GM04504 (cell line): ENCODE measurements around the gene MITF.
"Not testable (repeated sequence)": the region's sequence is repeated elsewhere in the genome, so short reads cannot be mapped to it uniquely, and the experiment has no call there.

Source experiments
- DNase-seq: peaks from one replicate; pipeline ENCODE4 v3.0.0-alpha.2; 2012; ENCODE audit warnings: low read depth

The MITF gene

GRCh38 chr3:69920009-69920408 is 180.7 kb downstream of the MITF start:
- not testable (repeated sequence) for DNase-seq

GRCh38 chr3:69921651-69922050 is 182.4 kb downstream of the MITF start:
- no peak for DNase-seq

GRCh38 chr3:69922521-69923000 is 183.3 kb downstream of the MITF start:
- DNase-seq, result no peak

- DNase-seq, result peak; percentile 10
These were observed 186.2 kb downstream of the MITF start for GRCh38 chr3:69925506-69925905.

GRCh38 chr3:69926385-69926784 is 187.1 kb downstream of the MITF start:
- DNase-seq, result no peak

GRCh38 chr3:69927571-69927970 is 188.3 kb downstream of the MITF start:
- no peak for DNase-seq

GRCh38 chr3:69929019-69929418 is 189.8 kb downstream of the MITF start:
- DNase-seq, result no peak

- no peak for DNase-seq
These were observed 191.3 kb downstream of the MITF start for GRCh38 chr3:69930564-69930963.

- no peak for DNase-seq
These were observed 192.8 kb downstream of the MITF start for GRCh38 chr3:69932087-69932486.

- DNase-seq, result no peak
These were observed 193.2 kb downstream of the MITF start for GRCh38 chr3:69932501-69932900.

- no peak for DNase-seq
These were observed 195.1 kb downstream of the MITF start for GRCh38 chr3:69934398-69934797.

- DNase-seq, result no peak
These were observed 197.0 kb downstream of the MITF start for GRCh38 chr3:69936266-69936665.

GRCh38 chr3:69938061-69938460 is 198.8 kb downstream of the MITF start:
- no peak for DNase-seq

GRCh38 chr3:69938931-69939330 is 199.7 kb downstream of the MITF start:
- DNase-seq, result no peak

GRCh38 chr3:69941037-69941436 is 201.8 kb downstream of the MITF start:
- DNase-seq, result no peak

GRCh38 chr3:69941439-69942176 is 202.3 kb downstream of the MITF start:
- DNase-seq, result no peak

GRCh38 chr3:69944931-69945493 is 205.7 kb downstream of the MITF start:
- DNase-seq, result no peak

GRCh38 chr3:69948246-69948862 is 209.1 kb downstream of the MITF start:
- peak; percentile 23 for DNase-seq

GRCh38 chr3:69951616-69952015 is 212.4 kb downstream of the MITF start:
- DNase-seq, result no peak

- DNase-seq, result no peak
These were observed 220.3 kb downstream of the MITF start for GRCh38 chr3:69959581-69959980.

GRCh38 chr3:69961706-69962439 is 222.6 kb downstream of the MITF start:
- no peak for DNase-seq

- DNase-seq, result no peak
These were observed 224.4 kb downstream of the MITF start for GRCh38 chr3:69963643-69964042.

GRCh38 chr3:69967156-69967555 is 227.9 kb downstream of the MITF start:
- no peak for DNase-seq
